Measurements from ENCODE around the gene LENEP. TPM values are rescaled to one million over a fixed set of nuclear protein-coding genes. Genes with fewer than 3 reads are reported as not detected.

The LENEP gene
- total RNA-seq, 8 experiments from 2014 or later: 0.38 to 3.4 (median 1.3) TPM; not detected in 1

GRCh38 chr1:155012776-155013602, 19.6 kb downstream of the LENEP start:
- Histone ChIP-seq H3K4me3 (no peak overlapping the region), H3K27ac (peak overlapping the region in 1 of 2 donors; percentile 51), H3K4me1 (replicated peaks in 1 of 2) (peaks cover 37 to 38% of the 10 kb centered on the region in 2 donors)
- in situ Hi-C loops (cut with MboI; ENCODE audit: low pct_unique_long_range_greater_than_20kb in 2 of 9, low sequenced_read_pairs in 9 of 9, unreplicated experiment in 9 of 9): no loop called here
- no peak for ATAC-seq (replicated peaks in 6 of 8)
- 0 to 100% (median 87%) methylated on average over 1 to 3 of the region's 3 CpGs; no CpG with 5 or more reads in 2 of the 10 experiments for WGBS, 10 experiments

- 100% methylated on average over 1 of the region's 8 CpGs; no CpG with 5 or more reads in 8 of the 10 experiments for WGBS, 10 experiments
- ATAC-seq (replicated peaks in 6 of 8): no peak
- no peak overlapping the region for H3K4me3 ChIP-seq
- no peak overlapping the region for H3K27ac ChIP-seq
- in situ Hi-C loops (cut with MboI; ENCODE audit: low pct_unique_long_range_greater_than_20kb in 2 of 9, low sequenced_read_pairs in 9 of 9, unreplicated experiment in 9 of 9): no loop called here
- peaks cover 32 to 35% of the 10 kb centered on the region in 2 donors for H3K4me1 ChIP-seq (replicated peaks in 1 of 2)
Observed at GRCh38 chr1:155013632-155014031, 20.2 kb downstream of the LENEP start.

GRCh38 chr1:155014709-155015508, 21.5 kb downstream of the LENEP start:
- no peak overlapping the region for H3K27ac ChIP-seq
- 60 to 100% (median 90%) methylated on average over 1 to 6 of the region's 31 CpGs; no CpG with 5 or more reads in 6 of the 10 experiments for WGBS, 10 experiments
- in situ Hi-C loops (cut with MboI; ENCODE audit: low pct_unique_long_range_greater_than_20kb in 2 of 9, low sequenced_read_pairs in 9 of 9, unreplicated experiment in 9 of 9): no loop called here

GRCh38 chr1:155015527-155016230, 22.3 kb downstream of the LENEP start:
- in situ Hi-C loops (cut with MboI; ENCODE audit: low pct_unique_long_range_greater_than_20kb in 2 of 9, low sequenced_read_pairs in 9 of 9, unreplicated experiment in 9 of 9): no loop called here
- no peak for ATAC-seq (replicated peaks in 6 of 8)
- H3K4me1 ChIP-seq (replicated peaks in 1 of 2): peaks cover 31 to 33% of the 10 kb centered on the region in 2 donors
- H3K4me3 ChIP-seq: no peak overlapping the region
- WGBS, 10 experiments: 95 to 100% (median 100%) methylated on average over 1 to 7 of the region's 16 CpGs; no CpG with 5 or more reads in 6 of the 10 experiments
- no peak overlapping the region for H3K27ac ChIP-seq

More at GRCh38 chr1:155014709-155015508, 21.5 kb downstream of the LENEP start:
- ATAC-seq (replicated peaks in 6 of 8): no peak
- Histone ChIP-seq H3K4me1 (replicated peaks in 1 of 2) (peaks cover 32 to 33% of the 10 kb centered on the region in 2 donors), H3K4me3 (no peak overlapping the region)

GRCh38 chr1:155016231-155016831, 22.9 kb downstream of the LENEP start:
- peaks cover 25 to 27% of the 10 kb centered on the region in 2 donors for H3K4me1 ChIP-seq (replicated peaks in 1 of 2)
- H3K4me3 ChIP-seq: no peak overlapping the region
- in situ Hi-C loops (cut with MboI; ENCODE audit: low pct_unique_long_range_greater_than_20kb in 2 of 9, low sequenced_read_pairs in 9 of 9, unreplicated experiment in 9 of 9): no loop called here
- WGBS, 10 experiments: 80 to 100% (median 95%) methylated on average over 2 to 14 of the region's 26 CpGs; no CpG with 5 or more reads in 6 of the 10 experiments
- ATAC-seq (replicated peaks in 6 of 8): no peak
- peak overlapping the region in 1 of 2 donors; percentile 87 for H3K27ac ChIP-seq

- Histone ChIP-seq H3K27ac (peak overlapping the region; percentile 3 to 87), H3K4me1 (replicated peaks in 1 of 2) (peaks cover 16 to 20% of the 10 kb centered on the region in 2 donors), H3K4me3 (peak overlapping the region; percentile 5 to 14 (median 14))
- in situ Hi-C loops (cut with MboI; ENCODE audit: low pct_unique_long_range_greater_than_20kb in 2 of 9, low sequenced_read_pairs in 9 of 9, unreplicated experiment in 9 of 9): no loop called here
- peak; percentile 85 to 94 (median 92) for ATAC-seq (replicated peaks in 6 of 8)
- 0 to 100% (median 42%) methylated on average over 1 to 8 of the region's 49 CpGs; no CpG with 5 or more reads in 4 of the 10 experiments for WGBS, 10 experiments
Observed at GRCh38 chr1:155017041-155017945, 23.9 kb downstream of the LENEP start.

GRCh38 chr1:155017946-155018316, 24.5 kb downstream of the LENEP start:
- Histone ChIP-seq H3K4me3 (peak overlapping the region in 2 of 5 donors; percentile 5 to 12), H3K27ac (peak overlapping the region in 1 of 2 donors; percentile 87), H3K4me1 (replicated peaks in 1 of 2) (peaks cover 13 to 15% of the 10 kb centered on the region in 2 donors)
- 46 to 84% (median 68%) methylated on average over 1 to 3 of the region's 6 CpGs; no CpG with 5 or more reads in 6 of the 10 experiments for WGBS, 10 experiments
- in situ Hi-C loops (cut with MboI; ENCODE audit: low pct_unique_long_range_greater_than_20kb in 2 of 9, low sequenced_read_pairs in 9 of 9, unreplicated experiment in 9 of 9): no loop called here
- no peak for ATAC-seq (replicated peaks in 6 of 8)

- ATAC-seq (replicated peaks in 6 of 8): no peak
- no peak overlapping the region for H3K27ac ChIP-seq
- in situ Hi-C loops (cut with MboI; ENCODE audit: low pct_unique_long_range_greater_than_20kb in 2 of 9, low sequenced_read_pairs in 9 of 9, unreplicated experiment in 9 of 9): no loop called here
- WGBS, 10 experiments: 71 to 92% (median 82%) methylated on average over 1 to 5 of the region's 8 CpGs; no CpG with 5 or more reads in 4 of the 10 experiments
- H3K4me1 ChIP-seq (replicated peaks in 1 of 2): peaks cover 13 to 15% of the 10 kb centered on the region in 2 donors
- no peak overlapping the region for H3K4me3 ChIP-seq
Observed at GRCh38 chr1:155018617-155019348, 25.4 kb downstream of the LENEP start.

- ATAC-seq (replicated peaks in 6 of 8): no peak
- in situ Hi-C loops (cut with MboI; ENCODE audit: low pct_unique_long_range_greater_than_20kb in 2 of 9, low sequenced_read_pairs in 9 of 9, unreplicated experiment in 9 of 9): no loop called here
- Histone ChIP-seq H3K27ac (no peak overlapping the region), H3K4me3 (no peak overlapping the region), H3K4me1 (replicated peaks in 1 of 2) (peaks cover 13 to 15% of the 10 kb centered on the region in 2 donors)
- 50 to 96% (median 72%) methylated on average over 4 to 10 of the region's 11 CpGs; no CpG with 5 or more reads in 3 of the 10 experiments for WGBS, 10 experiments
Observed at GRCh38 chr1:155019377-155020245, 26.2 kb downstream of the LENEP start.

GRCh38 chr1:155022136-155022926, 28.9 kb downstream of the LENEP start:
- Histone ChIP-seq H3K27ac (no peak overlapping the region), H3K4me3 (no peak overlapping the region), H3K4me1 (replicated peaks in 1 of 2) (peaks cover 6 to 9% of the 10 kb centered on the region in 2 donors)
- WGBS, 10 experiments: 60 to 100% (median 76%) methylated on average over 1 to 7 of the region's 8 CpGs; no CpG with 5 or more reads in 2 of the 10 experiments
- ATAC-seq (replicated peaks in 6 of 8): no peak
- in situ Hi-C loops (cut with MboI; ENCODE audit: low pct_unique_long_range_greater_than_20kb in 2 of 9, low sequenced_read_pairs in 9 of 9, unreplicated experiment in 9 of 9): no loop called here
